Measurements from ENCODE around the gene VN1R2. TPM values are rescaled to one million over a fixed set of nuclear protein-coding genes. Genes with fewer than 3 reads are reported as not detected.

The VN1R2 gene
- total RNA-seq, 1 experiment from 2014 or later: not detected

DNA sequence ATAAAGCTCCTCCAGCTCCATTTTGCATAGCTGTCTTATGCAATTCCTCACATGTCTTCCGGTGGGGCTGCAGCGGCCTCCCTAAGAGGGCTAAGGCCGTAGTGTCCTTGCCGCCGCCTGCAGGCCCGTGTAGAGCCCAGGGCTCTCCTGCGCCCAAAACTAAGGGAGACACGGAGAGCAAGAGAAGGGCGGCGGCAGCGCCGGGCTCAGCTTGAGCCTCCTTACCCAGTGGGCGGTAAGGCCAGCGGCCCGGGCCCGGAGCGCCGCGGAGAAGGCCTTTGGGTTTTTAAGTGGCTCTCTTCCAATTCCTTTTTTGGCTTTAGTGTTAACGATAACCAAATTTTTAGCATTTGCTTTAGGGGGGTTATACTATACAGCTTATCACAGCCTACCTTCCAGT, 33.5 kb upstream of the VN1R2 start:
- peaks cover 37% of the 10 kb centered on the region for H3K9me3 ChIP-seq
- POLR2A ChIA-PET: no interaction called here
- no TSS peak for BruUV-seq (replicated peaks)

DNA sequence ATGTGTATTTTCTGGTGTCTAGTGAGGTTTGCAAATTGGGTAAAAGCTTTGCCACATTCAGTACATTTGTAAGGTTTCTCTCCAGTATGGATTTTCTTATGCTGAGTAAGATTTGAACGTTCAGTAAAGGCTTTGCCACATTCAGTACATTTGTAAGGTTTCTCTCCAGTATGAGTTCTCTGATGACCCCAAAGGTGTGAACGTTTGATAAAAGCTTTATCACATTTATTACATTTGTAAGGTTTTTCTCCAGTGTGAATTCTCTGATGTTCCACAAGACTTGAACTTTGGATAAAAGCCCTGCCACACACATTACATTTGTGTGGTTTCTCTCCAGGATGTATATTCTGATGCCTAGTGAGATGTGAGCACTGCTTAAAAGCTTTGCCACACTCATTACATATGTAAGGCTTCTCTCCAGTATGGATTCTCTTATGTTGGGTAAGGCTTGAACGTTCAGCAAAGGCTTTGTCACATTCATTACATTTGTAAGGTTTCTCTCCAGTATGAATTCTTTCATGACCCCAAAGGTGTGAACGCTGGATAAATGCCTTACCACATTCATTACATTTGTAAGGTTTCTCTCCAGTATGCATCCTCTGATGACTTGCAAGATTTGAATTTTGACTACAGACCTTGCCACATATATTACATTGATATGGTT, 20.8 kb upstream of the VN1R2 start:
- BruUV-seq (replicated peaks): no TSS peak
- no peaks in the 10 kb centered on the region for H3K4me1 Mint-ChIP-seq (ENCODE audit: low read depth, unreplicated experiment)
- POLR2A ChIA-PET: no interaction called here
- TF ChIP-seq, protein P1, sequence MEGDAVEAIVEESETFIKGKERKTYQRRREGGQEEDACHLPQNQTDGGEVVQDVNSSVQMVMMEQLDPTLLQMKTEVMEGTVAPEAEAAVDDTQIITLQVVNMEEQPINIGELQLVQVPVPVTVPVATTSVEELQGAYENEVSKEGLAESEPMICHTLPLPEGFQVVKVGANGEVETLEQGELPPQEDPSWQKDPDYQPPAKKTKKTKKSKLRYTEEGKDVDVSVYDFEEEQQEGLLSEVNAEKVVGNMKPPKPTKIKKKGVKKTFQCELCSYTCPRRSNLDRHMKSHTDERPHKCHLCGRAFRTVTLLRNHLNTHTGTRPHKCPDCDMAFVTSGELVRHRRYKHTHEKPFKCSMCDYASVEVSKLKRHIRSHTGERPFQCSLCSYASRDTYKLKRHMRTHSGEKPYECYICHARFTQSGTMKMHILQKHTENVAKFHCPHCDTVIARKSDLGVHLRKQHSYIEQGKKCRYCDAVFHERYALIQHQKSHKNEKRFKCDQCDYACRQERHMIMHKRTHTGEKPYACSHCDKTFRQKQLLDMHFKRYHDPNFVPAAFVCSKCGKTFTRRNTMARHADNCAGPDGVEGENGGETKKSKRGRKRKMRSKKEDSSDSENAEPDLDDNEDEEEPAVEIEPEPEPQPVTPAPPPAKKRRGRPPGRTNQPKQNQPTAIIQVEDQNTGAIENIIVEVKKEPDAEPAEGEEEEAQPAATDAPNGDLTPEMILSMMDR (IDR thresholded peaks at IDR 0.05; ENCODE audit: insufficient read depth in 1 of 2, low read depth in 1 of 2, low read length in 1 of 2, severe bottlenecking in 1 of 2, unreplicated experiment in 1 of 2): no peak
- Histone ChIP-seq H3K4me1 (no peaks in the 10 kb centered on the region), H3K27me3 (replicated peaks; ENCODE audit: control insufficient read depth, insufficient read depth, low read length) (no peaks in the 10 kb centered on the region), H3K36me3 (ENCODE audit: control insufficient read depth, insufficient read depth, low read length) (no peaks in the 10 kb centered on the region), H3K9me3 (peaks cover 69% of the 10 kb centered on the region), H3K4me3 (ENCODE audit: low read depth, low read length) (no peak overlapping the region)
- DNase-seq: no peak
- H3K9me3 Mint-ChIP-seq (ENCODE audit: unreplicated experiment): peaks cover 75% of the 10 kb centered on the region
- H3K27me3 Mint-ChIP-seq (ENCODE audit: insufficient read depth, unreplicated experiment): no peaks in the 10 kb centered on the region
- H3K4me3 Mint-ChIP-seq (ENCODE audit: unreplicated experiment): no peak overlapping the region
- H3K36me3 Mint-ChIP-seq (ENCODE audit: insufficient read depth, unreplicated experiment): no peaks in the 10 kb centered on the region
- intact Hi-C loops (cut with micrococcal nuclease; ENCODE audit: unreplicated experiment): no loop called here
- CTCF ChIA-PET: no interaction called here
- H3K27ac Mint-ChIP-seq (ENCODE audit: unreplicated experiment): no peak overlapping the region

More for the DNA sequence above, 33.5 kb upstream of the VN1R2 start:
- peaks cover 55% of the 10 kb centered on the region for H3K9me3 Mint-ChIP-seq (ENCODE audit: unreplicated experiment)
- intact Hi-C loops (cut with micrococcal nuclease; ENCODE audit: unreplicated experiment): no loop called here
- Histone ChIP-seq H3K36me3 (ENCODE audit: control insufficient read depth, insufficient read depth, low read length) (no peaks in the 10 kb centered on the region), H3K4me1 (no peaks in the 10 kb centered on the region), H3K27me3 (replicated peaks; ENCODE audit: control insufficient read depth, insufficient read depth, low read length) (no peaks in the 10 kb centered on the region), H3K4me3 (ENCODE audit: low read depth, low read length) (no peak overlapping the region)
- DNase-seq: no peak
- no peak overlapping the region for H3K27ac Mint-ChIP-seq (ENCODE audit: unreplicated experiment)
- H3K4me1 Mint-ChIP-seq (ENCODE audit: low read depth, unreplicated experiment): no peaks in the 10 kb centered on the region
- no peaks in the 10 kb centered on the region for H3K27me3 Mint-ChIP-seq (ENCODE audit: insufficient read depth, unreplicated experiment)
- no peaks in the 10 kb centered on the region for H3K36me3 Mint-ChIP-seq (ENCODE audit: insufficient read depth, unreplicated experiment)
- no peak overlapping the region for H3K4me3 Mint-ChIP-seq (ENCODE audit: unreplicated experiment)
- CTCF ChIA-PET: no interaction called here
- TF ChIP-seq, protein P1 (IDR thresholded peaks at IDR 0.05; ENCODE audit: insufficient read depth in 1 of 2, low read depth in 1 of 2, low read length in 1 of 2, severe bottlenecking in 1 of 2, unreplicated experiment in 1 of 2): no peak

DNA sequence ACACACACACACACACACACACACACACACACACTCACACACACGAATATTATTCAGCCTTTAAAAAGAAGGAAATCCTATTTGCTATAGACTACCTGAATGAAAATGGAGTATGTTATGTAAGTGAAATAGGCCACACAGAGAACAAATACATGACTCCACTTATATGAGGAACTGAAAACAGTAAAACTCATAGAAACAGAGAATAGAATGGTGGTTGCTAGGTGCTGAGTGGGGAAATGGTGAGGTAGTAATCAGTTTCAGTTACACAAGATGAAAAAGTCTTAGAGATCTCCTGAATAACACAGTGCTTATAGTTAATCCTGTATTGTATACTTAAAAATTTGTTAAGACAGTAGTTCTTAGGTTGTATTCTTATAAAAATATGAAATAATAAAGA, 11.6 kb upstream of the VN1R2 start:
- Mint-ChIP-seq H3K27me3 (ENCODE audit: insufficient read depth, unreplicated experiment) (no peaks in the 10 kb centered on the region), H3K4me3 (ENCODE audit: unreplicated experiment) (no peak overlapping the region), H3K36me3 (ENCODE audit: insufficient read depth, unreplicated experiment) (no peaks in the 10 kb centered on the region), H3K27ac (ENCODE audit: unreplicated experiment) (no peak overlapping the region), H3K9me3 (ENCODE audit: unreplicated experiment) (peaks cover 54% of the 10 kb centered on the region), H3K4me1 (ENCODE audit: low read depth, unreplicated experiment) (no peaks in the 10 kb centered on the region)
- POLR2A ChIA-PET: no interaction called here
- Histone ChIP-seq H3K9me3 (peaks cover 24% of the 10 kb centered on the region), H3K4me3 (ENCODE audit: low read depth, low read length) (no peak overlapping the region), H3K4me1 (no peaks in the 10 kb centered on the region), H3K36me3 (ENCODE audit: control insufficient read depth, insufficient read depth, low read length) (no peaks in the 10 kb centered on the region), H3K27me3 (replicated peaks; ENCODE audit: control insufficient read depth, insufficient read depth, low read length) (no peaks in the 10 kb centered on the region)
- no peak for DNase-seq
- no TSS peak for BruUV-seq (replicated peaks)
- TF ChIP-seq, protein P1 (IDR thresholded peaks at IDR 0.05; ENCODE audit: insufficient read depth in 1 of 2, low read depth in 1 of 2, low read length in 1 of 2, severe bottlenecking in 1 of 2, unreplicated experiment in 1 of 2): no peak
- CTCF ChIA-PET: no interaction called here
- intact Hi-C loops (cut with micrococcal nuclease; ENCODE audit: unreplicated experiment): no loop called here
